HG02870 (cell line): ENCODE data around the gene DET1.
"Not testable (repeated sequence)": the region's sequence is repeated elsewhere in the genome, so short reads cannot be mapped to it uniquely, and the experiment has no call there.

Experiments used
- ATAC-seq: cut with Tn5 transposase; IDR thresholded peaks from one replicate; pipeline ENCODE4 v1.9.1; 2021; ENCODE audit warnings: mild to moderate bottlenecking, moderate library complexity; ENCODE audit not compliant: unreplicated experiment

Gene DET1

GRCh38 chr15:88546248-88547129 lies at the start of gene DET1:
Gene DET1, minus strand, starts transcription at chr15:88546681. Its CDS starts 14,976 bp downstream, at chr15:88531705.
- peak; percentile 99 for ATAC-seq

GRCh38 chr15:88591384-88591783 lies 44.9 kb upstream of the DET1 start:
- ATAC-seq, result no peak

- ATAC-seq, result no peak
Observed at GRCh38 chr15:88590759-88591158, 44.3 kb upstream of the DET1 start.

GRCh38 chr15:88586401-88587162 lies 40.1 kb upstream of the DET1 start:
- no peak for ATAC-seq

- ATAC-seq, result no peak
Observed at GRCh38 chr15:88580532-88580931, 34.1 kb upstream of the DET1 start.

GRCh38 chr15:88579322-88579721 lies 32.8 kb upstream of the DET1 start:
- ATAC-seq, result no peak

- no peak for ATAC-seq
Observed at GRCh38 chr15:88574655-88575054, 28.2 kb upstream of the DET1 start.

GRCh38 chr15:88574077-88574476 lies 27.6 kb upstream of the DET1 start:
- no peak for ATAC-seq

GRCh38 chr15:88571852-88572259 lies 25.4 kb upstream of the DET1 start:
- no peak for ATAC-seq

GRCh38 chr15:88571153-88571851 lies 24.8 kb upstream of the DET1 start:
- ATAC-seq, result no peak

GRCh38 chr15:88568589-88568988 lies 22.1 kb upstream of the DET1 start:
- no peak for ATAC-seq

GRCh38 chr15:88564741-88565140 lies 18.3 kb upstream of the DET1 start:
- no peak for ATAC-seq

- ATAC-seq, result no peak
Observed at GRCh38 chr15:88563638-88564037, 17.2 kb upstream of the DET1 start.

- ATAC-seq, result not testable (repeated sequence)
Observed at GRCh38 chr15:88559565-88559964, 13.1 kb upstream of the DET1 start.

GRCh38 chr15:88558026-88558425 lies 11.5 kb upstream of the DET1 start:
- ATAC-seq, result not testable (repeated sequence)

GRCh38 chr15:88548009-88548408 lies 1.5 kb upstream of the DET1 start:
- ATAC-seq, result not testable (repeated sequence)

GRCh38 chr15:88545578-88546247 lies 768 bp downstream of the DET1 start:
- ATAC-seq, result not testable (repeated sequence)

- ATAC-seq, result no peak
Observed at GRCh38 chr15:88543065-88543776, 3.3 kb downstream of the DET1 start.

GRCh38 chr15:88542342-88542733 lies 4.1 kb downstream of the DET1 start:
- ATAC-seq, result no peak

- no peak for ATAC-seq
Observed at GRCh38 chr15:88541709-88542341, 4.7 kb downstream of the DET1 start.
